GM12878 (cell line): ENCODE measurements around the gene PLOD3. TPM values are rescaled to one million over a fixed set of nuclear protein-coding genes. Genes with fewer than 3 reads are reported as not detected.

Experiments
- ATAC-seq: fragments of 200-7000 bp; cut with Tn5 transposase; 3 replicates; pipeline ENCODE4 v1.9.1; 2020; ENCODE audit warnings: mild to moderate bottlenecking, moderate library complexity
- BruUV-seq: library from RNA; stranded (reverse); fragments of 400-500 nt; replicated peaks from 2 replicates; lab custom pipeline; 2021; lab: Mats Ljungman, UMichigan
- CTCF ChIA-PET: fragments of 300-600 bp; sonication (Branson Sonifier 250); formaldehyde crosslinking; extraction: SDS; loops from one replicate; lab custom pipeline; 2021; ENCODE audit warnings: inconsistent platforms; lab: Yijun Ruan, JAX
- POLR2A ChIA-PET: fragments of 350-600 bp; formaldehyde crosslinking; extraction: SDS; loops from one replicate; lab custom pipeline; 2021; ENCODE audit warnings: inconsistent platforms; lab: Charles Lee
- RAD21 ChIA-PET: fragments of 300-600 bp; sonication (Branson Sonifier 250); formaldehyde crosslinking; loops from one replicate; lab custom pipeline; 2023; ENCODE audit warnings: antibody characterized with exemption; ENCODE audit not compliant: unreplicated experiment; lab: Charles Lee
- SMC1A ChIA-PET: fragments of 300-600 bp; sonication (Branson Sonifier 250); formaldehyde crosslinking; loops from one replicate; lab custom pipeline; 2023; ENCODE audit not compliant: unreplicated experiment, uncharacterized antibody; lab: Charles Lee
- DNase-seq: peaks from one replicate; pipeline ENCODE4 v3.0.0-alpha.2; 2011; ENCODE audit warnings: low read depth, low spot score
- FAIRE-seq: peaks from 3 replicates; lab custom pipeline; 2011; peaks lifted over from hg19 to GRCh38; lab: Jason Lieb, UNC
- H2AFZ ChIP-seq: 2 replicates; pipeline ENCODE4 v1.6.0; 2011; ENCODE audit warnings: low read depth, low read length, control low read depth; ENCODE audit not compliant: control insufficient read depth
- H3K27ac ChIP-seq: 2 replicates; pipeline ENCODE4 v1.5.1; 2011; ENCODE audit warnings: control low read depth; ENCODE audit not compliant: control insufficient read depth, insufficient read depth
- H3K27me3 ChIP-seq, 2 experiments: replicated peaks in 1 of 2; 2 replicates each; pipeline versions ENCODE4 v1.6.0 to v1.6.1; 2011; ENCODE audit warnings: low read length in 1 of 2; ENCODE audit not compliant: control insufficient read depth in 2 of 2, insufficient read depth in 2 of 2
- H3K36me3 ChIP-seq, 2 experiments: 2 replicates each; pipeline ENCODE4 v1.5.1; 2011; ENCODE audit warnings: low read length in 1 of 2; ENCODE audit not compliant: control insufficient read depth in 2 of 2, insufficient read depth in 2 of 2
- H3K4me1 ChIP-seq: 2 replicates; pipeline ENCODE4 v1.6.1; 2011; ENCODE audit warnings: mild to moderate bottlenecking, low read length, moderate library complexity, mixed read lengths; ENCODE audit not compliant: control insufficient read depth, insufficient read depth
- H3K4me2 ChIP-seq: 2 replicates; pipeline ENCODE4 v1.6.0; 2011; ENCODE audit warnings: control low read depth; ENCODE audit not compliant: control insufficient read depth, insufficient read depth
- H3K4me3 ChIP-seq: fragments of 200-600 bp; sonication (generic); 2 replicates; pipeline ENCODE4 v1.5.1; 2016
- H3K79me2 ChIP-seq: 2 replicates; pipeline ENCODE4 v1.6.0; 2011; ENCODE audit warnings: low read length; ENCODE audit not compliant: control insufficient read depth, insufficient read depth
- H3K9ac ChIP-seq: 2 replicates; pipeline ENCODE4 v1.8.0; 2011; ENCODE audit warnings: low read length, control low read depth, mixed read lengths; ENCODE audit not compliant: control insufficient read depth, insufficient read depth
- H3K9me3 ChIP-seq: replicated peaks from 3 replicates; pipeline ENCODE4 v1.5.1; 2011; ENCODE audit warnings: mild to moderate bottlenecking, low read length; ENCODE audit not compliant: control insufficient read depth, insufficient read depth
- H4K20me1 ChIP-seq: 2 replicates; pipeline ENCODE4 v1.6.0; 2011; ENCODE audit not compliant: control insufficient read depth, insufficient read depth
- HDAC6 ChIP-seq: fragments of 200-600 bp; sonication (generic); IDR thresholded peaks from one replicate; pipeline ENCODE4 v1.8.0; 2017; ENCODE audit warnings: antibody characterized with exemption; ENCODE audit not compliant: unreplicated experiment
- IRF4 ChIP-seq: IDR thresholded peaks from 2 replicates; pipeline ENCODE4 v1.6.1; 2011; ENCODE audit warnings: low read depth, low read length
- MTA3 ChIP-seq: IDR thresholded peaks from 2 replicates; pipeline ENCODE4 v1.6.1; 2012; ENCODE audit warnings: low read length, inconsistent platforms, borderline replicate concordance
- NBN ChIP-seq: fragments of 450-650 bp; IDR thresholded peaks from 2 replicates; pipeline ENCODE4 v1.6.1; 2016
- NFYA ChIP-seq: IDR thresholded peaks from 2 replicates; pipeline ENCODE4 v1.6.1; 2011; ENCODE audit warnings: low read depth, mild to moderate bottlenecking, low read length, improper control_type of control experiment, borderline replicate concordance
- NKRF ChIP-seq: fragments of 450-650 bp; conservative IDR thresholded peaks from 2 replicates; pipeline ENCODE4 v1.6.1; 2017; ENCODE audit warnings: mild to moderate bottlenecking, moderate library complexity
- NR2C1 ChIP-seq: fragments of 450-650 bp; IDR thresholded peaks from 2 replicates; pipeline ENCODE4 v1.6.1; 2017; ENCODE audit warnings: antibody characterized with exemption, mild to moderate bottlenecking, moderate library complexity
- POLR2A ChIP-seq: IDR thresholded peaks from 2 replicates; pipeline ENCODE4 v1.6.1; 2011; ENCODE audit warnings: low read depth, mild to moderate bottlenecking, low read length
- PRDM15 ChIP-seq: fragments of 450-650 bp; formaldehyde crosslinking; IDR thresholded peaks from 2 replicates; pipeline ENCODE4 v1.4.0; 2020; ENCODE audit warnings: mild to moderate bottlenecking, moderate library complexity
- RUNX3 ChIP-seq: IDR thresholded peaks from 2 replicates; pipeline ENCODE4 v1.6.1; 2012; ENCODE audit warnings: low read length, inconsistent platforms
- SPI1 ChIP-seq: IDR thresholded peaks from 2 replicates; pipeline ENCODE4 v1.6.1; 2011; ENCODE audit warnings: low read depth, mild to moderate bottlenecking, low read length, moderate library complexity, borderline replicate concordance; ENCODE audit not compliant: insufficient read depth
- SREBF1 ChIP-seq: IDR thresholded peaks from 2 replicates; pipeline ENCODE4 v1.6.1; 2012; ENCODE audit warnings: mild to moderate bottlenecking, low read length
- SREBF2 ChIP-seq: IDR thresholded peaks from 2 replicates; pipeline ENCODE4 v1.6.1; 2012; ENCODE audit warnings: mild to moderate bottlenecking, low read length
- SUZ12 ChIP-seq: fragments of 200-600 bp; sonication (generic); IDR thresholded peaks from one replicate; pipeline ENCODE4 v1.6.1; 2018; ENCODE audit warnings: antibody characterized with exemption, mild to moderate bottlenecking; ENCODE audit not compliant: unreplicated experiment
- ZBED1 ChIP-seq: IDR thresholded peaks from 2 replicates; pipeline ENCODE4 v1.6.1; 2016; ENCODE audit warnings: borderline replicate concordance
- ZNF207 ChIP-seq: fragments of 450-650 bp; IDR thresholded peaks from 2 replicates; pipeline ENCODE4 v1.6.1; 2014; ENCODE audit warnings: antibody characterized with exemption, mild to moderate bottlenecking, borderline replicate concordance
- WGBS: methylation state at CpG from one replicate; pipeline ENCODE4 v1.1.6; 2016; ENCODE audit warnings: low lambda C conversion rate; ENCODE audit not compliant: insufficient replicate concordance, insufficient coverage; ENCODE audit errors: missing lambda C conversion rate; 5-methylcytosine and 5-hydroxymethylcytosine counted together
- in situ Hi-C: fragments of 300-500 bp; cut with MboI; formaldehyde crosslinking; loops from 9 replicates; pipeline ENCODE4 v1.14.3; 2018; ENCODE audit warnings: mixed read lengths
- intact Hi-C: fragments of 100-400 bp; cut with micrococcal nuclease; formaldehyde crosslinking; loops from one replicate; pipeline ENCODE4 v1.14.2; 2022; ENCODE audit not compliant: unreplicated experiment
- polyA plus RNA-seq, 11 experiments: library from polyadenylated mRNA; depleted of rRNA in 4 of 11; unstranded in 6 of 11; stranded (reverse) in 5 of 11; fragments of >200 nt; fragmentation: Nextera tagmentation in 4 of 11; fragmentation: Illumina TruSeq in 1 of 11; extraction: Ambion mirVana in 4 of 11; extraction: Trizol in 1 of 11; gene quantifications; 1 replicate in 1 of 11; 2 replicates in 10 of 11; pipeline versions ENCODE4 v1.2.1 to v1.2.3, GENCODE V29; 2011 to 2016; ENCODE audit warnings: inconsistent platforms in 2 of 11, missing spikeins in 2 of 11, low read depth in 1 of 11
- total RNA-seq, 4 experiments: library from RNA; depleted of rRNA in 3 of 4; stranded (reverse); fragments of >200 nt in 3 of 4; fragmentation: Illumina TruSeq in 1 of 4; extraction: Trizol in 1 of 4; gene quantifications; 2 replicates each; pipeline versions ENCODE4 v1.2.1 to v1.2.3, GENCODE V29; 2013 to 2021

Gene PLOD3
- total and polyA plus RNA-seq, 10 of the 15 experiments (the other 5 are each of a cell fraction or from before 2014, with no cell fraction given), result 0.53 to 27.8 (median 15.1) TPM

DNA sequence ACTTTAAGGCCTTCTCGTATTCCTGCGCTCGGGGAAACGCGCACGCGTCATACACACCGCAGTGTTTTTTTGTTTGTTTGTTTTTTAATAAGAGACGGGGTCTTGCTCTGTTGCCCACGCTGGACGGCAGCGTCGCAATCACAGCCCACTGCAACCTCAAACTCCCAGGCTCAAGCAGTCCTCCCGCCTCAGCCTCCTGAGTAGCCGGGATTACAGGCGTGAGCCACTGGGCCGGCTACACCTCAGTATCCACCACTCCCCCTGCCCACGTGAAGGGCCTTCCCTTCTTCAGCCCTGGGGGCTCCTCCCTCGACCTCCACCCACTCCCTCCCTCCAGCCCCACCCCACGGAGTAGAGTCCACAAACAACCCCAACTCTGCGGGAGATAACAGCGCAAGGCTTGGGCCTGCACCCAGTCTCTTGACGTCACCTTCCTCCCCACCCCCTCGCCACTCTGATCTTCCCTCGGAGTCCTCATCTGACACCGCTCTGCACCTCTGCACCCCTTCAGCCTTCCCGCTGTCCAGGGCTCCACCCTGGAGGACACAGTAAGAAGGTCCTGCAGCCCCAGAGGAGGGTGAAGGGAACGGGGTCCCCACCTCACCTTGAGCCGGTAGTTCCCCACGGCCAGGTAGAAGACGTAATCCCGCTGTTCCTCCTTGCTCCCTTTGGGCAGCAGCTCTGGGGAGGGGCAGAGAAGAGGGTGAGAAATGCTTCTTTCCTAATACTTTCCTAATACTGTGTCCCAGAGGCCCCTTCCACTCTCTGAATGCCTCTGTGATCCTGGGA lies 23.0 kb upstream of the PLOD3 start (continued):
- TF ChIP-seq NKRF (no peak), PRDM15 (CRISPR knock-in tag) (no peak), ZNF207 (no peak), RUNX3 (no peak), MTA3 (no peak), IRF4 (no peak), POLR2A (no peak)

DNA sequence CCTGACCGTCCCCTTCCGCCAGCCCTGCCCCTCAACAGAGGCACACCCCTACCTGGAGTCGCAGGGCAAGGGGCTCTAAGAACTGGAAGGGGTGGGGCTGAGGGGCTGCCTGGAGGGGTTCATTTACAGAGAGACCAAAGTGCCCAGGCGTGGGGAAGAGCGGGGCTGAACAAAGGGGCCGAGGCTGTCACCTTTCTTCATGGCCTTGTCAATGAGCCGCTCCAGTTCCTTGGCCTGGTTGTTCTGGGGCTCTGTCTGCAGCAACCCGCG lies 22.5 kb upstream of the PLOD3 start:
- RAD21 ChIA-PET, result no interaction called here
- Histone ChIP-seq H4K20me1 (no peaks in the 10 kb centered on the region), H3K27ac (no peak overlapping the region), H3K36me3 (peaks cover 7 to 14% of the 10 kb centered on the region in 2 experiments; a peak in 3 of 4 replicates), H3K4me2 (no peak overlapping the region), H3K9ac (no peak overlapping the region), H2AFZ (no peak overlapping the region), H3K79me2 (peaks cover 15% of the 10 kb centered on the region), H3K4me3 (no peak overlapping the region), H3K4me1 (peaks cover 6% of the 10 kb centered on the region), H3K9me3 (no peaks in the 10 kb centered on the region), H3K27me3 (no peaks in the 10 kb centered on the region)
- SMC1A ChIA-PET, result no interaction called here
- intact Hi-C loops, result no loop called here
- WGBS, result 97% methylated on average over 9 of the region's 9 CpGs
- DNase-seq (no peak), ATAC-seq (no peak), FAIRE-seq (no peak)
- in situ Hi-C loops, result no loop called here
- CTCF ChIA-PET, result no interaction called here
- POLR2A ChIA-PET, result no interaction called here
- BruUV-seq, result no TSS peak
- TF ChIP-seq NFYA, result no peak
- no peak for TF ChIP-seq SPI1
- no peak for TF ChIP-seq HDAC6
- TF ChIP-seq ZBED1, result no peak
- TF ChIP-seq NR2C1, result no peak
- no peak for TF ChIP-seq SREBF1
- no peak for TF ChIP-seq SUZ12
- TF ChIP-seq NBN, result no peak
- no peak for TF ChIP-seq SREBF2
